Fibroblast of skin of right quadriceps (primary cell): ENCODE measurements around the gene SREK1IP1.
A peak's percentile ranks its signal among the peaks of the same experiment; 100 is the strongest.

ENCODE experiments used
- DNase-seq: peaks from one replicate; pipeline ENCODE4 v3.0.0-alpha.2; 2013

Gene SREK1IP1

DNA sequence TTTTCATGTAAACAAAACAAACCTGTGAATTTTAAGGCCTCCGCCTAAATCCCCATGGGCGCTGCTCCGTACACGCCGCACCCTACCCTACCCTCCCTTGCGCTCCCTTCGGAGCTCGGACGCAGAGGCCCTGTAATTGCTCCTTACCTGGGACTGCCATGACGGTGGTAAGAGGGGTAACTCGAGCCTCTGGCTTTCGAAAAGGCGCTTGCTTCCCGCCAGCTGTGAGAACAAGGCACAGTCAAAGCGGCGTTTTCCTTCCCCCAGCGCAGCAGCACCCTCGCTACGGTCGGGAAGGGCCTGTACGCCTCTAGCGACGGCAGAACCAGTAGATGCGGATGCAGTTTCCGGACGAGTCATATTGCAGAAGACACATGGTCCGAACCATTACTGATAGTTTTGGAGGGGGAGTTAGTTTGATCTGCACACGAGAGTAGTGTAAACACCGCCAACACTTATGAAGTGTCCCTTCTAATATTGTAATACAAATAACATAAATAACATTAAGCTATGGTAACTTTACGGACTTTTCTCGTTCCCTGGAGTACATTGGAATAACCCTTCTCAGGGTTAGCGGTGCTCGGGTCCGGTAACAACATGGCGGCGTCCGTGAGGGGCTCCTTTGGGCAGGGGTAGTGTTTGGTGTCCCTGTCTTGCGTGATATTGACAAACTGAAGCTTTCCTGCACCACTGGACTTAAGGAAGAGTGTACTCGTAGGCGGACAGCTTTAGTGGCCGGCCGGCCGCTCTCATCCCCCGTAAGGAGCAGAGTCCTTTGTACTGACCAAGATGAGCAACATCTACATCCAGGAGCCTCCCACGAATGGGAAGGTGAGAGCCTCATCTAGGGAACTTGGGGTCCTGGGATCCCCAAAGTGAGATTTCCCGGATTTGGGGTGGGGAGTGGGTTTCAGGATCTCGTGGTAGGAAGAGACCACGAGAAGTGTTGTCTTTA lies at the start of gene SREK1IP1, which contains the start of gene CWC27:
Gene SREK1IP1 (minus strand): TSS at position 334 of the 955 bp plus-strand sequence. CDS start 174 bp downstream, at position 160.
Gene CWC27 (plus strand): TSS at position 573 of the 955 bp plus-strand sequence. CDS start 217 bp downstream, at position 790.
- DNase-seq, result peak; percentile 93

DNA sequence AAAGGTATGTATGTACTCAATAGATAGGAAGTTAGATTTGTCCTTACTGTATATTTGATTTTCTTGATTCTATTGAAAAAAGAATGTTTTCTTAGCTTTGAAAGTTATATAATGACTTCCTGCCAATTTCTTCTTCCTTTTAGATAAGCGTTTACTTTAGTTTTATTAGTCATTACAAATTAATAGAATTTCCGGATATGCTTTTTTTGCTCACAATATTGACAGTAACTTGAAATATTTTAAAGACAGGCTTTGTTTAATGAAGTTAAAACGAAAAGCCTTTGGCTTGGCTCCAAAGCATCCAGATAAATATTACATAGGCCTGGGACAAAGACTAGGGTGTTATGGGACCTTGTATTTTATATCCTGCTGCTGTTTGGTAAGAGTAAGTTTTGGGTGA lies 49.8 kb upstream of the SREK1IP1 start:
- no peak for DNase-seq

DNA sequence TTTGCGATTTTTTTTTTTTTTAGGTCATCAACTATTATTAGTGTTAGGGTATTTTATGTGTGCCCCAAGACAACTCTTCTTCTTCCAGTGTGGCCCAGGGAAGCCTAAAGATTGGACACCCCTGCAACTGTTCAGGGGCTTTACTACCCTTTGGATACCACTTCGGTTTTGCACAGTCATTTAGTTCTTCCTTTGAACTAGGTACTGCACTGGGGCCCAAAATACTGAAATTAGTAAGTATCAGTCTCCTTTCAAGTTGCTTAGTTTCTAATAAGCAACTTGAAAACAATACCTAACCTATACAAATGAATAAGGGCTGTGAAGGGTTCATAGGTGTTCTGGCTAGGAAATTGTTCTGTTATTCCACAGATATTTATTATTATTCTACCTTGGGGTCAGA lies 45.6 kb upstream of the SREK1IP1 start:
- DNase-seq, result no peak

DNA sequence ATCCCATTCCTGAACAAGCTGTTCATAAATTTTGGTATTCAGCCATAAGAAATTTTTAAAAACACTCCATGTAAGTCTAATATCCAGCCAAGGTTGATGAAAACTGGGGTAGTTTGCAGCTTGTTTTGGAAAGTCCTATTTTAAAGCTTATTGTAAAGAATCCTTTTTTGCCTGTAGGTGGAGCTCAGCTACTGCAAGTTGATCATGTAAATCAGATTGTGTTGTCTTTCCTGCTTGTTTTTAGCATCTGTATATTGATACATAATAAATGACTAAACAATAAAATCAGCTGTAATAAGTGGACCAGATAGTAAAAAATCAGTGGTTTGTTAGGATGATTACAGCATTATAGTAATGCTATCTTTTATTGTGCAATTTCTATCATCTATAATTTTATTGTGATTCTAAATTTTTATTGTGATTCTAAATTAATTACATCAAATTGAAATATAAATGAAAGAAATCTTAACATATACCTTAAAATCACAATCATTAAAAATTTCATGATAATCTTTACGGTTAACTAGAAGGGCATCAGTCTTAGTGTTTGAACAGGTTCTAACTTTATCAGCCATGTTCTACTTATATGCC lies 42.7 kb upstream of the SREK1IP1 start:
- DNase-seq, result peak; percentile 58

DNA sequence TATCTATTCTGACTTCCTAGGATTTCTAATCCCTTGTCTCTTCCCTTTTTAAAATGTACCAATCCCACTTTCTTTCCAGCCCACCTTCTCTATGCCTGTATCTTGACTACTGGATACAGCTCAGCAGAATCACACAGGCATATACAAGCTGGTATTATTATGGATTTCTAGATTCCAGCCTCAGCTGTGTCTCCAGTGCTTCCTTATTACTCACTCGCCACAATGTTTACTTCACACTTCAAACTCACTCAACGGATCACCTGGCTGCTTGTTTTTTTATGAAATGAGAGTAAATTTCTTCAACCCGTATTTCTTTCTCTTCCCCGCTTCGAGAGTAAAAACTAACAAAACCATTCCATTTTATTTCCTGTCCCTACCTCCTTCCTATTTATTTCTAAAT lies 39.0 kb upstream of the SREK1IP1 start:
- no peak for DNase-seq

DNA sequence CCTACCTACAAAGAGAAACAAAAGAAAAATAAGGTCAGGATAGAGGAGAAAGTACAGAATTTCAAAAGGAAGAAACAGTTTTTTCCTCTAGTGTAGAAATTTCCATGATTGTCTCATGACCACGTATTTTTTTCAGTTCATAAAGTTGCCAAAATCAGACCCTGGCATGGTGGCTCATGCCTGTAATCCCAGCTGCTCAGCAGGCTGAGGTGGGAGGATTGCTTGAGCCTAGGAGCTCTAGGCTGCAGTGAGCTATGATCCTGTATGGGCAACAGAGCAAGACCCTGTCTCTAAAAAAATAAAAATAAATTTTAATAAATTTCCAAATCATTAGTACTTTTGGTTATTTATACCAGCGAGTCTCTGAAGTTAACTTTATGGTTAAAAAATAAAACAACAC lies 38.0 kb upstream of the SREK1IP1 start:
- DNase-seq, result no peak

DNA sequence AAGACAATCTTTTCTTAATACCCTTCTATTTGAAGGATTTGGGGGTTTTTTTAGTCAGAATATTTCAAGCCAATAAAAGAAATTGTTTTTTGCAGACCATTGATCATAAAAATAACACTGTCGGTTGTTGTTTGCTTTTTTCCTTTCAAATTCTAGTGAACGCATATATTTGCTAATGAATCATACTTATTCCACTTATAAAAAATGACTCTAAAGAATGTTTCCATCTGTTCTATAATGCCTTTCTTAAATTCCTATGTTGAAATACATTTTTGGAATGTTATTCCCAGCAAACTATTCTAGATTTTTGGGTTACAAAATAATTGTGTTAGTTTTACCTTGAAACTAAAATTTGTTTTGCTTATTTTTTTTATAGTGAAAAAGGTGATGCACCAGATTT lies 32.4 kb upstream of the SREK1IP1 start:
- peak; percentile 22 for DNase-seq

DNA sequence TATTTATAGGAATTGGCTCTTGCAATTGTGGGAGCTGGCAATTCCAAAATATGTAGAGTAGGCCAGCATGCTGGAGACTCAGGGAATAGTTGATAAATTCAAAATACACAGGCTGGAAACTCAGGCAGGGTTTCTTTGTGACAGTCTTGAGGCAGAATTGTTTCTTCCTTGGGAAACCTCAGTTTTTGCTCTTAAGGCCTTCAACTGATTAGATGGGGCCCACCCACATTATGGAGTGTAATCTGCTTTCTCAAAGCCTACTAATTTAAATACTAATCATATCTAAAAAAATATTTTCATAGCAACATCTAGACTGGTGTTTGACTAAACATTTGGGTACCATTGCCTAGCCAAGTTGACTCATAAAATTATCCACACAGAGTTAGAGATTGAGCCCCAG lies 27.8 kb upstream of the SREK1IP1 start:
- DNase-seq, result no peak

DNA sequence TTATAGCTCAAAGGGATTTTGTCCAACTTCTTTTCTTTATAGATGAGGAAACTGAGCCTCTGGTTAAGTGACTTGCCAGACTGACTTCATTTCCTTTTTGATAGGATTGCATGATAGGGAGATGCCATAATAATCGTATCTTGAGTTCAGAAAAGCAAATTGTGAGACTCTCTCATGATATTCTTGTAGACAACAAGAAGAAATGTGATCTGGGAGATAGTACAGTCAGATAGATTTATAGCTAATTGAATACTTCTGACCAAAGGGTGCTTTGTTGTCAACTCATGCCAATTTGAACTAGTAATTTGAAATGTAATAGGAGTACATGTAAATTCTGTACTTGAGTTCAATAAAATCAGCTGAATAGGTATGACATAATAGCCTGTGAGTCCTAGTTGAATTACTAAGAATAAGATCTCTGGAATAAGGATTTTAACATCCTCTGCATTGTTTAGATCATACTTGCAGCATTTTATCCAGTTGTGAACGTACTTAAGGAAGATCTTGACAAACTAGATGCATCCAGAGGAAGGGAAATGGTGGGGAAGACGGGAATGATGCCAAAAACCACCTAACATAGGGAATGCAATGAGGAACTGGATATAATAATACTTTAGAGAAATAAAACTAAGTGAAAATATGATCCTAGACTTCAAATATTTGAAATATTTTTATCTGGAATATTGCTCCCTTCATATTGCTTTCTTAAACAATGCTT lies 25.7 kb upstream of the SREK1IP1 start:
- DNase-seq, result no peak

DNA sequence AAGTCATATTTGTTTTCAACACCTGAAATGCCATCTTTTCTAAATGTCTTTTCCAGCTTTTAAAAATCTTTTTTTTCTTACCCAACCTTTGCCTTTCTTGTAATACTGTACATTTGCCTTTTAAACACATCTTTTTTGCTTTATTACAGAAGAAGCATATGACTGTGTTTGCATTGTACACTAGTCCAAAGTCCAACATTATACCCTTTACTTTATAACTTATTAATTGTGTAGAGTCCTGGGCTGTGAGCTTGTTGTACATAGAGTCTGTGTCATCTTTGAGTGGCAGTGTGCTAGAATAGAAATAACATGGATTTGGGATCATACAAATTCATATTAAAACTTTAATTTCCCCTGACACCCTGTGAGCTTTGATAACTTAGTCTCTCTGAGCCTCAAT lies 24.0 kb upstream of the SREK1IP1 start:
- DNase-seq, result no peak

DNA sequence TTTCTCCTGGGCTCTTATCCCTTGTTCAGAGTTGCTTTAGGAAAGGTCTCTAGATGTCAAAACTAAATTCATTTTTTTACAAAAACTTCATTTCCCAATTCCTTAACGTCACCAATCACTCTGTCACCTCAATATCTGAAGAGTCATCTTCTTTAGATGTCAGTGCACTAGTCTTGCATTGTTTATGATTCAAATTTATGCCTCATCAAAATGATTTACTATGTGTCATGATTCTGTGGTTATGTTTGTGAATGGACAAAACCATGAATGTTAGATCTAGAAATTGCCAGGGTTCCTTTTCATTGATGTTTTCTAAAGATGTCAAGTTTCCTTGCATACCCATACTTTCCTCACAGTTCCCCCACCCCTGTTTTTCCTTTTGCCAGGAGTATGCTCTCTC lies 21.7 kb upstream of the SREK1IP1 start:
- DNase-seq, result peak; percentile 20

DNA sequence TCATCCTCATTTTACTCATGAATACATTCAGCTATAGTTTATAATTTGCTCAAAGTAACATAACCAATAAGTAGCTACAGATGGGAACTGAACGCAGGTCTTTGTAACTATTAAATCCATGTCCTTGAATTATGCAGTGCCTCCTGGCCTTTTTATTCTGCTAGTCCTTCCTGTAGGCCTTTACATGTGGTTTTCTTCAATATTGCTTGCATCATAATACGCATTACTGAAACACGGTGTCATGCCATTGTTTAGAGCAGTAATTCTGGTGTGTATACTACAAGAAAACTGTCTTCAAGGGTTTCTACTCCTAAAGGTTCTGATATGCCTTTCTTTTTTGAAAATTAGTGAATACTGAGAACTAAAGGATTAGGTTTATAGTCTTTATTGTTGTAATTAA lies 21.0 kb upstream of the SREK1IP1 start:
- DNase-seq, result peak; percentile 53

DNA sequence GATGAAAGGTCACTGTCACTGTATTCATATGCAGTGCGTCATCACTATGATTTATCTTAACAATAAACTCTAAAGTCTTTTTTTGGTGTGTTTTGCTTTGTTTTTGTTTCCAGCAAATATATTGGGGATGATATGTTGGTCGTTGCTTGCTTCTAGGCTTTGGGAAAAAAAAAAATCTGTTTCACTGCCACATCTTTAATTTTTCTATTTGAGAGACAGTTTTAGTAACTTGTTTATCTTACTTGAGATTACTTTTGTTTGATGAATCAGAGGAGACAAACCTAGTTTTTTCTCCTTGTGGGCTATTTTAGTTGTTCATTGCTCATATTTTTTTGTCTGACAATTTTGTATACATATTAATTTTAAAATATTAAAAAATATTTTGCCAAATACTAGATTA lies 19.7 kb upstream of the SREK1IP1 start:
- DNase-seq, result no peak

DNA sequence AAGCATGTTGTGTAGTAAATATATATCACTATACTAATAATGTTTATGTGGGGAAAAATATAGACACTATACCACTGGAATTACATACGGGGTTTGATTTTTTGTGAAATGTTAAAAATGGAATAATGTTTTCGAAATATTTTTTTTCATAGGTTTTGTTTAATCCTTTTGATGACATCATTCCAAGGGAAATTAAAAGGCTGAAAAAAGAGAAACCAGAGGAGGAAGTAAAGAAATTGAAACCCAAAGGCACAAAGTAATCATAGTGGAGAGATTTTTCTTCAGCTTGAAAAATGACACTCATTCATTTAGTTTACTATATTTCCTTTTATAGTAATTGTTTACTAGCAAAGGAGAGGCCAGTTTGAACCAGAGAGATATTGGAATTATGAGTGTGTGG lies 17.9 kb upstream of the SREK1IP1 start:
- no peak for DNase-seq

DNA sequence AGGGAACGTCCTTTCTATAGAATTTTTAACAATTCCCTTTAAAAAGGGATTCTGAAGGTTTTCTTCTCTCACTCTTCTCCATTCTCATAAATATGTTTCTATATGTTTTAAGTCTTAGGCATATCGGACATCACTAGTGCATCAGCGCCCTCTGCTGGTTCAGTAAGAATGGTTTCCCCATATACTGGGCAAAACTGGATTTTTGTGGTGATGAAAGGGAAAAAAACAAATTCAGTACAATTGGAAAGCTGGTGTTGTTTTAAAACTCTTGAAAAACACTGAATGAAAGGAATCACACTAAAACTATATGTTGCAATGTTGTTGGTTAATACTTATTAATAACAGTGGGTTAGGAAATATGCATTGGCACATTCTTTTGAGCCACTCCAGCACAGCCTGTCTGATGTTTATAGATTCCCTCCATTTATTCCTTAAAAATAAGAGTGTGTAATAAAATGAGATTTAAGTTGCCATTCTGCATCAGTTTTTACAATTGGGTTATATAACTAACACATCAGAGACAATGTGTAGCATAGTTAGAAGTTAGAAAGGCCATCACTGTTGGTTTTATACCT lies 16.0 kb upstream of the SREK1IP1 start:
- DNase-seq, result peak; percentile 72

DNA sequence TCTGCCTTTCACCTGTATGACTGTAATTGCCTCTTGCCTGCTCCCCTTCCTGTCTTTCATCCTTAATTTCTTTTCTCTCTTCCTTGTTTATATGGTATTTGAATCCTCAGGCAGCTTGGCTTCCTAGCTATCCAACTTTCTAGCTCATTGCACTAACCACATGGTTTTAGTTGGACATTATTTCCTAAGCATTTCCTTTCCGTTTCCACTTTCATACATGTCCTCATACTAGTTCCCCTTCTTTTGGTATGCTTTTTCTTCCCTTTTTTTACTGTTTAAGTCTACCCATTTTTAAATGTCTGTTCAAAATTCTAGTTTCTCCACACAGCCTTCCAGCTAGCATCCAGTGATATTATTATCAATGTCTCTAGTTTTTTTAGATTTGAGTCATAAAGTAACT lies 6.8 kb upstream of the SREK1IP1 start:
- no peak for DNase-seq

DNA sequence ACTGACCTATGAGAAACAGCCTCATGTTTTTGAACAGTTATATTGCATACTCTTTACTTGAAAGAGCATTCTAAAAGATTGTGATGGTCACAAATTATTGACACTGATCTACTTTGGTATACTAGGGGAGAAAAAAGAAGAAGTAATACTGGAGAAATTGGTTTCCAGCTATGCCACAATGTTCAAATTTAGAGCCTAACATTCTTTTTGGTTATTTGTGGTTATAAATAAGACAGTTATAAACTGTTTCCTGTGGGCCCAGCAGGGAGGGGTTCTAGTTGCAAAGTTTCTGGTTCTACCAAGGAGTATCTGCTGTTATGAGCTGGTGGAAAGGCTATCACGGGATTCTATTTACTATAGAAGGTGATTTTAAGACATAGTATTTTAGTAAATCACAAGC lies 5.0 kb upstream of the SREK1IP1 start:
- no peak for DNase-seq

DNA sequence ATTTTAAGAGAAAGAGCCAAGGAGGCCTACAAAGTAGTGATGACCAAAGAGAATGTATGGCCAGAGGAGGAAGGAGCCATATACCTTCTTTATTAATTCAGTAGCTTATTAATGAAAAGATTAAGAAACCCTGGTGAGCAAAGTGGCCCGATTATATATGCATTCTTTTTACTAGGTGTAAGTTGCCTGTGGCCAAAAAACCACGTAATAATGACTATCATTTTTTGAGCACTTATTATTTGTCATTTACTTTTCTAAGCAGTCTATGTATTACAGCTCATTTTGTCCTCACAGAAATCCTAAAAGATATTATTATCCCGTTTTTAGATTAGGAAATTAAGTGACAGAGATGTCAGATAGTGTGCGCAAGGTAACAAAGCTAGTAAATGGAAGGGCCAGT lies 3.2 kb upstream of the SREK1IP1 start:
- DNase-seq, result no peak

DNA sequence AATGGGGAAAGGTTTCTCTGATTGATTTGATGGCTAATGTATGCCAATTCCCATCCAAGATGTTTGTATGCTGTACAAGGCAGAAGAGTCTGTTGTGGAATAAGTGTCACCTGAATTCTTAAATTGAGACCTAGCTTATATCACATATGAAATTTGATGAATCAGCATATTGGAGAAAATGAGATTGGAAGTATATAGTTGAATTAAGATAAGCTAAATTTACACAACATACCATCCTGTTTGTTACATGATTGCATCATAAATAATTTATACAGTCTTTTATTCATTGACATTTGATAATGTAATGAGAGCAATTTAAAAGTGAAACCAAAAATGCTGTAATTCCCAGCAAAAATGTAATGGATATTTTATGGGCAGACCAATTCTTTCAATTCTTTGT lies 1.4 kb upstream of the SREK1IP1 start:
- no peak for DNase-seq

DNA sequence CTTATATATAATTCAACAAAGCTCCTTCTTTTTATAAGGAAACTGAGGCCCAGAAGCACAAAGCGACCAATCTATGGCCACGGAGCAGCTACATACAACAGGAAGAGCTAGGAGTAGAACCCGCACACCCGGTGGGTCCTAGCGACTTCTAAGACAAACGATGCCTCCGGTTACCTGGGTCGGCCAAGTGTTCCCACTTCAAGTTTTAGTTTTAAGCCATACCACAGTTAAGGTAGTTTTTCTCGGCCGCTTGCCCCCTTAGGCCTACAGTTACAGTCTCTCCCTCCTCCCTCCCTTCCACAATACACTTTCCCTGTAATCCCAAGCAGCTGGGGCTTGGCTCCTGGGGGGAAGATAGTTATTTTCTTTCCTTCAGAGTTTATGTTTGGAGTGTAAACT lies 533 bp downstream of the SREK1IP1 start:
- peak; percentile 16 for DNase-seq

DNA sequence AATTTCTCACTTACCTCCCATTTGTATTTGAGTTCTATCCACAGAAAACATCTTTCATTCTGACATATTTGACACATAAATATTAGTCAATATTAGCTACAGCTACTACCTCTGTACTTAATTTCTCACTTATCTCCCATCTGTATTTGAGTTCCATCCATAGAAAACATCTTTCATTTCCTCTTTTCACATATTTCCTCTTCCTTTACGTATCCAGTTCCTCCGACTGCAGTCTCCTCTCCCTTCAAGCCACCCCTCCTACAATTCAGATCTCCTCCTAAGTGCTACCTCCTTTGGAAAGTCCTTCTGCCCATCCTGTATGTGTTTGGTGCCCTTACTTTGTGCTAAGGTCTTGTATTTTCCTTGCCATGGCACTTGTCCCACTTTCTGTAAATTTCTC lies 1.6 kb downstream of the SREK1IP1 start:
- DNase-seq, result no peak

DNA sequence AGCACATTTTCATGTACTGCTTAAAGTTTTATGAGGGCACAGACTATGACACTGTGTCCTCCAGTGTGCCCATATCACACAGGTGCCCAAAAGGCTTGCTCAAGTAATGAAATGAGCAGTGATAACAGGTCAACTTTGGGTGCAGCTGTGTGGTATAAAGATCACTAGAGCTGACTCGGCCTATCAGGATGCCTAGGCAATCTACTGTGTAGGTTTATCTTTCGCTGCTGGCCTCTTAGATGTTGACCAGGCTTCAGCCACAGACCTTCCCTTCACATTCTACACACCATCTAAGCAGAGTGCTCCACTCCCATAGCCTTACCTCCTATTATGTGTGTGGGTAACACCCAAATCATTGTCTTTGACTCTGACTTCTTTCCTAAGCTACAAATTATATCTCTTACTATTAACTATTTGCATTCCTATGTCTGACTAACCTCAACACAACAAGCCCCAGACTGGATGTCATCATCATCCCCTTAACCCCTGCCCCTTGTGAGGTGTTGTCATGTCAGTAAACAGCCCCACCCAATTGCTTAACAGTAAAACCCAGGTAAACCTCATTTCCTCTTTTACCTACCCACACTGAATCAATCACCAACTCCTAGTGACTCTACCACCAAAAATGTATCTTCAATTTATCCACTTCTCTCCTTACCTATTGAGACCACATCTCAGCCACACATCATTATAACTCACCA lies 2.5 kb downstream of the SREK1IP1 start:
- DNase-seq, result no peak
